Mucosa of descending colon (tissue), 3 donors: ENCODE data around the gene TMEM87B. TPM values are rescaled to one million over a fixed set of nuclear protein-coding genes. Genes with fewer than 3 reads are reported as not detected.

Source experiments
- ATAC-seq: fragments of 200-7000 bp; cut with Tn5 transposase; one replicate; pipeline ENCODE4 v1.9.1; 2020; ENCODE audit warnings: mild to moderate bottlenecking, moderate library complexity
- DNase-seq, 3 donors: peaks; one replicate each; pipeline ENCODE4 v3.0.0-alpha.2; 2020
- H3K36me3 ChIP-seq: fragments of 200-600 bp; one replicate; pipeline ENCODE4 v1.8.0; 2021; ENCODE audit warnings: low read depth, mild to moderate bottlenecking
- H3K4me1 ChIP-seq: fragments of 200-600 bp; one replicate; pipeline ENCODE4 v1.8.0; 2021; ENCODE audit warnings: low read depth, mild to moderate bottlenecking
- H3K4me3 ChIP-seq: fragments of 200-600 bp; one replicate; pipeline ENCODE4 v1.8.0; 2021; ENCODE audit warnings: mild to moderate bottlenecking
- H3K9me3 ChIP-seq: fragments of 200-600 bp; one replicate; pipeline ENCODE4 v1.8.0; 2021; ENCODE audit warnings: mild to moderate bottlenecking
- intact Hi-C, 2 donors: fragments of 100-400 bp; cut with DNase I in 1 of 2; cut with micrococcal nuclease in 1 of 2; formaldehyde crosslinking; loops; one replicate each; pipeline versions ENCODE4 v1.11.0 to v1.11.1; 2022; cut with DNase I, micrococcal nuclease
- total RNA-seq, 3 donors: library from RNA; stranded (reverse); fragmentation: NEBNext Ultra II Directional in 2 of 3; extraction: Animal tissue kit (Norgen Biotek cat#: 25700) in 2 of 3; gene quantifications; one replicate each; pipeline versions ENCODE4 v1.2.1 to v1.2.4, GENCODE V29; 2021 to 2023
- TF ChIP-seq, protein P1 (sequence below): fragments of 200-600 bp; IDR thresholded peaks from one replicate; pipeline ENCODE4 v1.8.0; 2022; ENCODE audit warnings: antibody characterized with exemption, mild to moderate bottlenecking
- donor health status: DM: no; HTN: no; CAD: no; lungs with moderate emphysema.
- donor health status: DM: no; HTN: no; CAD: no.
- donor health status: DM: no; HTN: yes; CAD: no.

TMEM87B gene
- total RNA-seq, 3 donors from 2014 or later, result 39.2 to 72.2 (median 55.7) TPM

DNA sequence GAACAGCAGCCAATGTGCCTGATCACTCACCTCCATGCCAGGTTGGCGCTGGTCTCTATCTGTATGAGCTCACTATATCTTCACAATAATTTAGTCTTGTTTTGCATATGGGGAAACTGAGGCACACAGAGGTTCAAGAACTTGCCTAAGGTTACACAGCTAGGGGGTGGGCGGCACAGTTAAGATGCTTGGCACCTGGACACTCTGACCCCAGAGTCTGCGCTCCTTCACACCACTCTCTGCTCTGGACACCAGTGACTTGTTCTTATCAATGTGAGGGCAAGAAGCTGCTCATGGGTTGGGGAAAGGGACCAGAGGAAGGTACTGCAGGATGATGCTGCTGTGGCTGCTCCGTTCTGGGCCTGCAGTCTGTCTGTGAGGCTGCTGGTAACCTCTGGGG is 110.2 kb downstream of the TMEM87B start:
- Histone ChIP-seq H3K4me1 (no peaks in the 10 kb centered on the region), H3K36me3 (no peaks in the 10 kb centered on the region), H3K4me3 (no peak overlapping the region), H3K9me3 (no peaks in the 10 kb centered on the region)
- intact Hi-C loops, result no loop called here
- TF ChIP-seq, protein P1, sequence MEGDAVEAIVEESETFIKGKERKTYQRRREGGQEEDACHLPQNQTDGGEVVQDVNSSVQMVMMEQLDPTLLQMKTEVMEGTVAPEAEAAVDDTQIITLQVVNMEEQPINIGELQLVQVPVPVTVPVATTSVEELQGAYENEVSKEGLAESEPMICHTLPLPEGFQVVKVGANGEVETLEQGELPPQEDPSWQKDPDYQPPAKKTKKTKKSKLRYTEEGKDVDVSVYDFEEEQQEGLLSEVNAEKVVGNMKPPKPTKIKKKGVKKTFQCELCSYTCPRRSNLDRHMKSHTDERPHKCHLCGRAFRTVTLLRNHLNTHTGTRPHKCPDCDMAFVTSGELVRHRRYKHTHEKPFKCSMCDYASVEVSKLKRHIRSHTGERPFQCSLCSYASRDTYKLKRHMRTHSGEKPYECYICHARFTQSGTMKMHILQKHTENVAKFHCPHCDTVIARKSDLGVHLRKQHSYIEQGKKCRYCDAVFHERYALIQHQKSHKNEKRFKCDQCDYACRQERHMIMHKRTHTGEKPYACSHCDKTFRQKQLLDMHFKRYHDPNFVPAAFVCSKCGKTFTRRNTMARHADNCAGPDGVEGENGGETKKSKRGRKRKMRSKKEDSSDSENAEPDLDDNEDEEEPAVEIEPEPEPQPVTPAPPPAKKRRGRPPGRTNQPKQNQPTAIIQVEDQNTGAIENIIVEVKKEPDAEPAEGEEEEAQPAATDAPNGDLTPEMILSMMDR, result no peak
- no peak for DNase-seq
- no peak for ATAC-seq

DNA sequence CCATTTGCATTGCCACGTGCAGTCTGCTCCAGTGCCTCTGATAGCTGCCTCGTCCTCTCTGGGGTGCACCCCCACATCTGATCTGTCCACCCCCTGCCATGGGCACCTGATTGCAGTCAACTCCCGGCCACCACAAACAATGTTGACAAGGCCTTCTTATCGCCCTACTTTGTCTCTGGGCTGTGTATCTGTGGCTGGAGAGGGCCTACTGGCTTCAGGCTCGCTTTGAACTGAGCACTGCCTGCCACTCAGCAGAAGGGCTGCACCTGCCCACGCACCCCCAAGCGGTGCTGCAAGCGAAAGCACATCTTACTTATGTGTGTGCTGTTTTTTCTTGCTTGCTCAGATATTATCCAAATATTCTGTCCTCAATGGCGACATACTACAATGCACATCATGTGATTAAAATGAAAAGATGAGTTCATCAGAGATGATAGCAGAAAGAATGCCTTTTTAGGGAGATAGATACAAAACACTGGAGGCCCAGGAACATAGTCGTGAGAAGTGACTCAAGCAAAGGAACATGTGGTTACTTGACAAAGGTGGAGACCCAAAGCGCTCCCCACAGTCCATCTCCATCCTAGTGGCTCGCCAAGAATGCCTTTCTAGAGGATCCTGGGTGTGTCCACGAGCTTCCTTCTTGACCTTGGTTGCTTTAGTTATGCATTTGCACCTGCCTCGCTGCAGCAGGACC is 111.9 kb downstream of the TMEM87B start:
- intact Hi-C loops, result no loop called here
- TF ChIP-seq, protein P1, result no peak
- H3K9me3 ChIP-seq, result no peaks in the 10 kb centered on the region
- H3K4me1 ChIP-seq, result no peaks in the 10 kb centered on the region
- ATAC-seq (no peak), DNase-seq (no peak)
- H3K4me3 ChIP-seq, result no peak overlapping the region
- H3K36me3 ChIP-seq, result no peaks in the 10 kb centered on the region

DNA sequence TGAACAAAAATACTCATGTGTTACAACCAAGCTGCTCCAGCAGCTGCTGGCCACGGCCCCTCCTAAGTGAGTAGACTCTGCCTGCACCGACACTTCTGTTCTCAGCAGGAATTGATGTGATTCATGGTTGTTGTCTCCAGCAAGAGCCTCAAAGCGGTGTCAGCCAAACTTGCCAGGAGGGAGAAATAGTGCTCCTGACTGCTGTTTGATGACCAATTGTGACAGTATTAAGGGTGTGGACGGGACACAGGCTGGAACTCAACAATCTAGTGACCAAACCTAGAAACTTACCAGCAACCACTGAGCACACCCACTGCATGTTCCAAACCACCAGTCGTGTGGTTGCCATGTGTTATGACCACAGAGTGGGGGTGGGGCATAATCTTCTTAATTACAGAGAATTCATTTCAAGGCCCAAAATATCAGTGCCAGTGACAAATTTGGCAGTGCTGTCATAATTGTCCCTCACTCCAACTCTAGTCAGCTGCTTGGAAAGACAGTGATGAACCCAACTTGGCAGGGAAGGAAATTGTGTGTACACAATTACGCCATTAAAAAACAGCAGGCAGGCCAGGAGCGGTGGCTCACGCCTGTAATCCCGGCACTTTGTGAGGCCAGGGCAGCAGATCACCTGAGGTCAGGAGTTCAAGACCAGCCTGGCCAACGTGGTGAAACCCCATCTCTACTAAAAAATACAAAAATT is 113.5 kb downstream of the TMEM87B start:
- intact Hi-C loops, result no loop called here
- no peak for ATAC-seq

More for the DNA sequence above, 113.5 kb downstream of the TMEM87B start:
- no peaks in the 10 kb centered on the region for H3K36me3 ChIP-seq
- TF ChIP-seq, protein P1, result no peak
- H3K4me3 ChIP-seq, result no peak overlapping the region
- H3K4me1 ChIP-seq, result no peaks in the 10 kb centered on the region
- no peak for DNase-seq
- no peaks in the 10 kb centered on the region for H3K9me3 ChIP-seq

Other genes with a start within 250 kb of the TMEM87B start
- gene ANAPC1, start 171.1 kb upstream of the TMEM87B start, total RNA-seq, result 10 to 100 TPM; 29.4 to 40.9 (median 34.6) TPM
- gene MERTK, start 156.7 kb upstream of the TMEM87B start, total RNA-seq, result 10 to 100 TPM in 2 of 3 donors, 1 to 10 TPM in 1; 9.3 to 17.2 (median 13.7) TPM
- gene FBLN7, start 83.1 kb downstream of the TMEM87B start, total RNA-seq, result 1 to 10 TPM in 1 of 3 donors, under 1 TPM in 2; 0.72 to 2.2 (median 0.94) TPM
- gene ZC3H8, start 199.8 kb downstream of the TMEM87B start, total RNA-seq, result 10 to 100 TPM in 1 of 3 donors, 1 to 10 TPM in 2; 8.7 to 13.6 (median 9.6) TPM
- 10 to 100 TPM in 2 of 3 donors, 1 to 10 TPM in 1; 8.8 to 20.3 (median 10.9) TPM for gene ZC3H6, start 220.3 kb downstream of the TMEM87B start, total RNA-seq